NB4 (cell line): ENCODE results near the gene HPN.

Experiments
- MYC ChIP-seq: IDR thresholded peaks from 2 replicates; pipeline ENCODE4 v1.6.1; 2011; ENCODE audit warnings: low read depth, low read length
- POLR2A ChIP-seq: IDR thresholded peaks from 2 replicates; pipeline ENCODE4 v1.6.1; 2011; ENCODE audit warnings: mild to moderate bottlenecking; ENCODE audit not compliant: insufficient read length; ENCODE audit errors: extremely low read depth
- TF ChIP-seq, protein P1 (sequence below): IDR thresholded peaks from one replicate; pipeline ENCODE4 v1.5.1; 2012; ENCODE audit warnings: low read depth, low read length
- TF ChIP-seq, protein P2 (sequence below): IDR thresholded peaks from 2 replicates; pipeline ENCODE4 v1.6.1; 2011; ENCODE audit warnings: low read depth, low read length

DNA sequence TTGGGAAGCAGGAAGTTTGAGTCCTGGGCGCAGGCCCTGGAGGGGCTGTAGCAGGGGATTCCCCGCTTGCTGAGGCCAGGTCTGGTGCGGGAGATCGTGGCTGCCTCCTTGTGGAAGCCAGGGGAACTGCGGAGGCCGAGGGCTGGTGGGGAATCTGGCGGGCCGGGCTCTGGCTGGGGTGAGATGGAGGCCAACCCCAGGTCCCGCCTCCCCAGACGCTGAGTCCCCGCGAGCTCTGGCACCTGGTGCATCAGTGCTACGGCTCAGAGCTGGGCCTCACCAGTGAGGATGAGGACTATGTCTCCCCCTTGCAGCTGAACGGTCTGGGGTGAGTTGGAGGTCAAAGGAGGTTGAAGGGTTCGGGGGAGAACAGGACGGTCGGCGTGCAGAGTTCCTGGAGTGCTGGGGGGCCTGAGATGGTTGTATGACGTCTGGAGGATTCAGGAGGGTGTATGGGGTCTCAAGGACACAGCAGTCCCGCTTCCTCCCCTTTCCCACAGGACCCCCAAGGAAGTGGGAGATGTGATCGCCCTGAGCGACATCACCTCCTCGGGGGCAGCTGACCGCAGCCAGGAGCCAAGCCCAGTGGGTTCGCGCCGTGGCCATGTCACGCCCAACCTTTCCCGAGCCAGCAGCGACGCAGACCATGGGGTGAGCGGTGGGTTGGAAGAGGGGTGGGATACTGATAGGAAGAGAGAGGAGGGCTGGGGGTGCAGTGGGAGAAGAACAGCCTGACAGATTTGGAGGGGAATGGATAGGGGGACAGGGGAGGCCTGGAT, 28.3 kb upstream of the HPN start:
- TF ChIP-seq POLR2A (no peak), MYC (no peak)
- TF ChIP-seq, protein P1, sequence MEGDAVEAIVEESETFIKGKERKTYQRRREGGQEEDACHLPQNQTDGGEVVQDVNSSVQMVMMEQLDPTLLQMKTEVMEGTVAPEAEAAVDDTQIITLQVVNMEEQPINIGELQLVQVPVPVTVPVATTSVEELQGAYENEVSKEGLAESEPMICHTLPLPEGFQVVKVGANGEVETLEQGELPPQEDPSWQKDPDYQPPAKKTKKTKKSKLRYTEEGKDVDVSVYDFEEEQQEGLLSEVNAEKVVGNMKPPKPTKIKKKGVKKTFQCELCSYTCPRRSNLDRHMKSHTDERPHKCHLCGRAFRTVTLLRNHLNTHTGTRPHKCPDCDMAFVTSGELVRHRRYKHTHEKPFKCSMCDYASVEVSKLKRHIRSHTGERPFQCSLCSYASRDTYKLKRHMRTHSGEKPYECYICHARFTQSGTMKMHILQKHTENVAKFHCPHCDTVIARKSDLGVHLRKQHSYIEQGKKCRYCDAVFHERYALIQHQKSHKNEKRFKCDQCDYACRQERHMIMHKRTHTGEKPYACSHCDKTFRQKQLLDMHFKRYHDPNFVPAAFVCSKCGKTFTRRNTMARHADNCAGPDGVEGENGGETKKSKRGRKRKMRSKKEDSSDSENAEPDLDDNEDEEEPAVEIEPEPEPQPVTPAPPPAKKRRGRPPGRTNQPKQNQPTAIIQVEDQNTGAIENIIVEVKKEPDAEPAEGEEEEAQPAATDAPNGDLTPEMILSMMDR = peak; percentile 63
- TF ChIP-seq, protein P2, sequence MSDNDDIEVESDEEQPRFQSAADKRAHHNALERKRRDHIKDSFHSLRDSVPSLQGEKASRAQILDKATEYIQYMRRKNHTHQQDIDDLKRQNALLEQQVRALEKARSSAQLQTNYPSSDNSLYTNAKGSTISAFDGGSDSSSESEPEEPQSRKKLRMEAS = no peak
